ENCODE data around the gene MPP2.

GRCh38 chr17:43831633-43832032 is 75.7 kb downstream of the MPP2 start:
- TF ChIP-seq CTCF (IDR thresholded peaks at IDR 0.05; ENCODE audit: low read depth, low read length, poor library complexity, severe bottlenecking) (no peak), EZH2phosphoT487 (IDR thresholded peaks at IDR 0.05; ENCODE audit: borderline replicate concordance, low read length) (no peak)
